GM19238 (cell line): ENCODE measurements around the gene SNRNP35.
"Not testable (repeated sequence)": the region's sequence is repeated elsewhere in the genome, so short reads cannot be mapped to it uniquely, and the experiment has no call there.

Source experiments
- DNase-seq: peaks from one replicate; pipeline ENCODE4 v3.0.0; 2011; ENCODE audit warnings: low spot score; ENCODE audit not compliant: insufficient read length

SNRNP35 gene

GRCh38 chr12:123488539-123489230, 30.7 kb downstream of the SNRNP35 start:
- DNase-seq, result no peak

- no peak for DNase-seq
Measured at GRCh38 chr12:123489580-123489979, 31.6 kb downstream of the SNRNP35 start.

- no peak for DNase-seq
Measured at GRCh38 chr12:123490089-123490488, 32.1 kb downstream of the SNRNP35 start.

GRCh38 chr12:123491056-123491455, 33.1 kb downstream of the SNRNP35 start:
- DNase-seq, result no peak

- no peak for DNase-seq
Measured at GRCh38 chr12:123491481-123491880, 33.5 kb downstream of the SNRNP35 start.

- DNase-seq, result not testable (repeated sequence)
Measured at GRCh38 chr12:123492339-123493039, 34.5 kb downstream of the SNRNP35 start.

GRCh38 chr12:123494124-123494851, 36.3 kb downstream of the SNRNP35 start:
- DNase-seq, result no peak

- no peak for DNase-seq
Measured at GRCh38 chr12:123497065-123497464, 39.1 kb downstream of the SNRNP35 start.

- no peak for DNase-seq
Measured at GRCh38 chr12:123498126-123498825, 40.3 kb downstream of the SNRNP35 start.

- DNase-seq, result no peak
Measured at GRCh38 chr12:123499332-123499731, 41.4 kb downstream of the SNRNP35 start.

GRCh38 chr12:123502163-123502704, 44.3 kb downstream of the SNRNP35 start:
- DNase-seq, result no peak

- no peak for DNase-seq
Measured at GRCh38 chr12:123506059-123506842, 48.3 kb downstream of the SNRNP35 start.

GRCh38 chr12:123506843-123507236, 48.9 kb downstream of the SNRNP35 start:
- DNase-seq, result no peak

- DNase-seq, result no peak
Measured at GRCh38 chr12:123512838-123513665, 55.1 kb downstream of the SNRNP35 start.

- no peak for DNase-seq
Measured at GRCh38 chr12:123513805-123514204, 55.9 kb downstream of the SNRNP35 start.

GRCh38 chr12:123514582-123515221, 56.8 kb downstream of the SNRNP35 start:
- DNase-seq, result not testable (repeated sequence)

GRCh38 chr12:123516216-123516780, 58.4 kb downstream of the SNRNP35 start:
- no peak for DNase-seq
